ENCODE measurements around the gene WNK2. TPM values are rescaled to one million over a fixed set of nuclear protein-coding genes. Genes with fewer than 3 reads are reported as not detected.

The WNK2 gene
- total RNA-seq, 1 experiment from 2014 or later, result 69.4 TPM

DNA sequence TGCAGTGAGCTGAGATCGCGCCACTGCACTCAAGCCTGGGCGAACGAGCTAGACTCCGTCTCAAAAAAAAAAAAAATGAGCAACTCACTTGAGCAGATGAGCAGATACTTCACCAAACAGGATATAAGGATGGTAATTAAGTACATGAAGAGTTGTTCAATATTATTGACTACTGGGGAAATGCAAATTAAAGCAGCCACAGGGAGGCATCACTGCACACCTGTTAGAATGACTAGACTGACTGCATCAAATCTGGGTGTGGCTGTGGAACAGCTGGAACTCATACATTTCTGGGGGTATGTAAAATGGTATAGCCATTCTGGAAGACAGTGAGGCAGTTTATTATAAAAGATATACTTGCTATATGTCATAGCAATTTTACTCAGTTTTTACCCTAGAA, 93.0 kb downstream of the WNK2 start:
- H3K9me3 Mint-ChIP-seq, result peaks cover 0 to 2% of the 10 kb centered on the region in 2 experiments; a peak in 1 of 5 replicates

More for the DNA sequence above, 93.0 kb downstream of the WNK2 start:
- Mint-ChIP-seq H3K4me1 (no peaks in the 10 kb centered on the region), H3K36me3 (ENCODE audit: insufficient read depth in 1 of 3, low read depth in 3 of 3) (peaks cover 6 to 9% (median 9%) of the 10 kb centered on the region in 3 experiments; a peak in 5 of 7 replicates), H3K4me3 (no peak overlapping the region), H3K27me3 (ENCODE audit: low read depth) (no peaks in the 10 kb centered on the region), H3K27ac (no peak overlapping the region)
- no peak overlapping the region for H2BK12ac ChIP-seq (ENCODE audit: insufficient read length, low read depth, low read length)
- H2BK5ac ChIP-seq (ENCODE audit: insufficient read length, low read length), result no peak overlapping the region
- no peak overlapping the region for H2AFZ ChIP-seq (ENCODE audit: low read length)
- no peak overlapping the region for H3K14ac ChIP-seq (ENCODE audit: insufficient read depth, low read length)
- H3K27ac ChIP-seq (ENCODE audit: insufficient read length, low read depth, low read length), result no peak overlapping the region
- no peak overlapping the region for H3K9ac ChIP-seq (ENCODE audit: extremely low read depth, insufficient read length, low read length)
- no peaks in the 10 kb centered on the region for H3K9me3 ChIP-seq (ENCODE audit: control insufficient read depth, low read depth, low read length)
- no peaks in the 10 kb centered on the region for H3K23me2 ChIP-seq (ENCODE audit: insufficient read length, low read depth, low read length, poor library complexity, severe bottlenecking)
- H2BK20ac ChIP-seq (ENCODE audit: low read depth, low read length, poor library complexity, severe bottlenecking), result no peak overlapping the region
- H3K18ac ChIP-seq (ENCODE audit: insufficient read length, low read depth, low read length), result no peak overlapping the region
- no peak overlapping the region for H2AK5ac ChIP-seq (ENCODE audit: insufficient read length, low read length)
- H3K23ac ChIP-seq (ENCODE audit: insufficient read length, low read depth, low read length), result no peak overlapping the region
- H4K91ac ChIP-seq (ENCODE audit: insufficient read length, low read depth, low read length), result no peak overlapping the region
- no peak overlapping the region for H2BK120ac ChIP-seq (ENCODE audit: low read depth, low read length, poor library complexity, severe bottlenecking)
- no peaks in the 10 kb centered on the region for H4K20me1 ChIP-seq (ENCODE audit: control insufficient read depth, insufficient read depth, insufficient read length)
- no peaks in the 10 kb centered on the region for H3K79me1 ChIP-seq (ENCODE audit: insufficient read depth, low read depth, low read length, poor library complexity, severe bottlenecking)
- H3T11ph ChIP-seq (ENCODE audit: low read length), result no peak overlapping the region
- DNase-seq, result no peak
- H3K79me2 ChIP-seq (ENCODE audit: insufficient read depth, low read length), result no peaks in the 10 kb centered on the region
- WGBS (ENCODE audit: extremely low coverage, insufficient read length, low lambda C conversion rate), result no CpG with 5 or more reads among the region's 5 CpGs
- H2BK15ac ChIP-seq (ENCODE audit: low read depth, low read length), result no peak overlapping the region
- no peaks in the 10 kb centered on the region for H3K27me3 ChIP-seq (ENCODE audit: insufficient read depth, low read length)
- H3K4me1 ChIP-seq (ENCODE audit: insufficient read depth, low read length), result no peaks in the 10 kb centered on the region
- no peak overlapping the region for H3K4ac ChIP-seq (ENCODE audit: low read depth, low read length)
- no peak for TF ChIP-seq CTCF (conservative IDR thresholded peaks at IDR 0.05)
- no peak overlapping the region for H3K56ac ChIP-seq (ENCODE audit: insufficient read length, low read depth, low read length)
- H3K4me2 ChIP-seq (ENCODE audit: insufficient read depth, insufficient read length, low read length), result no peak overlapping the region
- H4K5ac ChIP-seq (ENCODE audit: insufficient read length, low read depth, low read length), result no peak overlapping the region
- no peak overlapping the region for H4K8ac ChIP-seq (replicated peaks; ENCODE audit: insufficient read length, low read depth, low read length)

All from H9 (cell line).